WTC11 (cell line): ENCODE data around the gene BTC. TPM values are rescaled to one million over a fixed set of nuclear protein-coding genes. Genes with fewer than 3 reads are reported as not detected.

Experiments used
- ATAC-seq: fragments of 200-7000 bp; cut with Tn5 transposase; 2 replicates; pipeline ENCODE4 v1.10.0; 2021; ENCODE audit warnings: mild to moderate bottlenecking, moderate library complexity
- CTCF ChIA-PET: fragments of 300-600 bp; sonication (Branson Sonifier 250); formaldehyde crosslinking; loops from one replicate; lab custom pipeline; 2021; ENCODE audit warnings: antibody characterized with exemption; lab: Charles Lee
- POLR2A ChIA-PET: fragments of 350-600 bp; sonication (Branson Sonifier 250); formaldehyde crosslinking; loops from one replicate; lab custom pipeline; 2021; ENCODE audit warnings: antibody characterized with exemption; lab: Charles Lee
- DNase-seq: peaks from one replicate; pipeline ENCODE4 v3.0.0; 2021; ENCODE audit warnings: low spot score
- H3K27ac Mint-ChIP-seq: 2 replicates; pipeline ENCODE4 v1.8.0; 2021; ENCODE audit warnings: mixed read lengths
- H3K27me3 Mint-ChIP-seq: 2 replicates; pipeline ENCODE4 v1.8.0; 2021; ENCODE audit warnings: low read depth, mild to moderate bottlenecking, moderate library complexity, mixed read lengths
- H3K36me3 Mint-ChIP-seq: 2 replicates; pipeline ENCODE4 v1.8.0; 2021; ENCODE audit warnings: mixed read lengths
- H3K4me1 Mint-ChIP-seq: 2 replicates; pipeline ENCODE4 v1.8.0; 2022; ENCODE audit warnings: mixed read lengths
- H3K4me3 Mint-ChIP-seq: 2 replicates; pipeline ENCODE4 v1.8.0; 2021; ENCODE audit warnings: mild to moderate bottlenecking, moderate library complexity, mixed read lengths
- H3K9me3 Mint-ChIP-seq: 2 replicates; pipeline ENCODE4 v1.8.0; 2021; ENCODE audit warnings: mixed read lengths
- CREM ChIP-seq: sonication (generic); formaldehyde crosslinking; IDR thresholded peaks from 2 replicates; pipeline ENCODE4 v1.8.1; 2022; ENCODE audit warnings: mild to moderate bottlenecking, missing genetic modification reagents, moderate library complexity
- FOXK1 ChIP-seq: sonication (generic); formaldehyde crosslinking; IDR thresholded peaks from 2 replicates; pipeline ENCODE4 v1.8.0; 2022; ENCODE audit warnings: mild to moderate bottlenecking, moderate library complexity, missing genetic modification reagents
- FOXP1 ChIP-seq: sonication (generic); formaldehyde crosslinking; IDR thresholded peaks from 2 replicates; pipeline ENCODE4 v1.8.0; 2022; ENCODE audit warnings: missing genetic modification reagents, mild to moderate bottlenecking, moderate library complexity, borderline replicate concordance
- GTF2I ChIP-seq: fragments of 250-450 bp; sonication (Bioruptor Pico); conservative IDR thresholded peaks from 2 replicates; pipeline ENCODE4 v1.4.0; 2021; ENCODE audit warnings: mild to moderate bottlenecking
- JAZF1 ChIP-seq: fragments of 250-450 bp; sonication (Bioruptor Pico); IDR thresholded peaks from 2 replicates; pipeline ENCODE4 v1.9.0; 2021; ENCODE audit warnings: moderate library complexity, mild to moderate bottlenecking, inconsistent platforms
- MYBL2 ChIP-seq: sonication (generic); formaldehyde crosslinking; IDR thresholded peaks from 2 replicates; pipeline ENCODE4 v1.8.1; 2023; ENCODE audit warnings: mild to moderate bottlenecking, moderate library complexity, missing genetic modification reagents
- NFYB ChIP-seq: sonication (generic); formaldehyde crosslinking; conservative IDR thresholded peaks from 2 replicates; pipeline ENCODE4 v1.8.0; 2022; ENCODE audit warnings: low read depth, missing genetic modification reagents
- NR3C1 ChIP-seq: sonication (generic); formaldehyde crosslinking; conservative IDR thresholded peaks from 2 replicates; pipeline ENCODE4 v1.8.1; 2023; ENCODE audit warnings: low read depth, mild to moderate bottlenecking, missing genetic modification reagents
- SMAD3 ChIP-seq: sonication (generic); formaldehyde crosslinking; IDR thresholded peaks from 2 replicates; pipeline ENCODE4 v1.8.0; 2022; ENCODE audit warnings: missing genetic modification reagents, mild to moderate bottlenecking, borderline replicate concordance
- ZNF121 ChIP-seq: sonication (generic); formaldehyde crosslinking; IDR thresholded peaks from 2 replicates; pipeline ENCODE4 v1.8.0; 2023; ENCODE audit warnings: missing genetic modification reagents
- ZNF416 ChIP-seq: fragments of 250-450 bp; sonication (Bioruptor Pico); IDR thresholded peaks from 2 replicates; pipeline ENCODE4 v1.9.0; 2021; ENCODE audit warnings: mild to moderate bottlenecking, inconsistent platforms
- total RNA-seq: library from RNA; stranded (reverse); gene quantifications from 3 replicates; pipeline ENCODE4 v1.2.3, GENCODE V29; 2021
- TF ChIP-seq, protein P1 (sequence below): sonication (generic); formaldehyde crosslinking; conservative IDR thresholded peaks from 2 replicates; pipeline ENCODE4 v1.8.1; 2023; ENCODE audit warnings: mild to moderate bottlenecking, low read depth, missing genetic modification reagents, moderate library complexity
- TF ChIP-seq, protein P2 (sequence below): fragments of 250-450 bp; sonication (Bioruptor Pico); IDR thresholded peaks from 2 replicates; pipeline ENCODE4 v1.9.0; 2021; ENCODE audit warnings: mild to moderate bottlenecking, borderline replicate concordance
- TF ChIP-seq, protein P3 (sequence below): sonication (generic); formaldehyde crosslinking; IDR thresholded peaks from 2 replicates; pipeline ENCODE4 v1.8.1; 2022; ENCODE audit warnings: mild to moderate bottlenecking, moderate library complexity, missing genetic modification reagents
- TF ChIP-seq, protein P4 (sequence below): sonication (generic); formaldehyde crosslinking; IDR thresholded peaks from 2 replicates; pipeline ENCODE4 v1.8.1; 2022; ENCODE audit warnings: low read depth, missing genetic modification reagents, borderline replicate concordance
- TF ChIP-seq, protein P5 (sequence below): fragments of 200-600 bp; IDR thresholded peaks from 2 replicates; pipeline ENCODE4 v1.8.0; 2022; ENCODE audit warnings: antibody characterized with exemption

Gene BTC
- total RNA-seq, 1 experiment from 2014 or later: 0.07 TPM

DNA sequence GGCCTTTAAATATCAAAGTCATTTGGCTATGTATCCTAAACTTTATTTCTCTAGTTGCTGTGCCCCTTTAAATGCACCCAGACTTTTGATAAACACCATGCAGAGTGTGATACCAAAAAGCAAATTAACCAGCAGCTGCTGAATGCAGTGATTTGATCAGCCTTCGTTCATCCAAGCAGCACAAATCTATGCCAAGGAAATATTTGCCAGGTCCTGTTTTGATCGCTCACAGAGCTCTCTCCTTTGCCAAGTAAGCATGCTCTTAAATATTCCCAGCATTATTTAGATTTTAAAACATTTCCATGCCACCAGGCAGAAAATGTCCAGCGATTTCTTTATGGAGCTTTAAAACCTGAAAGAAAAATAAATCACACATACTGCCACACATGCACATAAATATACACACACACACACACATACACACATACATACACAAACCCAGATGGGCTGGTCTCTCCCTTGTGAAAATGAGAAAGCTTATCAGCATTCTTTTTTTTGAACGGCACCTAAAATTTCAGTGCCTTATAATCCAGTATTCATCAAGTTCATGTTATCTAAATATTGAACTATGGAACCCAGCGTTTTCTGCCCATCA, 35.7 kb downstream of the BTC start:
- H3K36me3 Mint-ChIP-seq: no peaks in the 10 kb centered on the region

DNA sequence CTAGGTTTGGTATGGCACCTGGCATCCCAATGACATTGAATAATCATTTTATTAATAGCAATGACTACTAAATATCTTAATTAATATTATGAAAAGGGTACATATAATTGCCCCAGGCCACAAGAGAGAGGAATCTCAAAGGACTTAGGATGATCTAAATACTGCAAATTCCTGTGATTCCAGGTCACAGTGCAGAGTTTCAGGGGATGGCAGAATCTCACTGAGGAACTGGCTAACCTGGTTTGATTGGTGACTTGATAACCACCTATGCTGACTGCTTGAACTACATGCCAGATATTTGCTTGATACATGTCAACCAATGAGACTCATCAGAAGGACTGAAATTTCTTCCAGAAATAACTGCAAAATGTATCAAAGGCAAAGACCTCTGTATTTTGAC, 37.2 kb downstream of the BTC start:
- ATAC-seq (no peak; the same call in 1 of the 2 replicates), DNase-seq (no peak)
- ChIA-PET CTCF (interaction anchor here (1.0 kb wide), 1 partner anchor 37 kb away, joined by 4 read pairs; the partner anchor contains the start of gene BTC), POLR2A (interaction anchor here (0.6 kb wide), 1 partner anchor 804 kb away, joined by 5 read pairs; no protein-coding TSS in a partner anchor)
- no peaks in the 10 kb centered on the region for H3K36me3 Mint-ChIP-seq
- H3K9me3 Mint-ChIP-seq: no peaks in the 10 kb centered on the region
- H3K27ac Mint-ChIP-seq: no peak overlapping the region
- no peak overlapping the region for H3K4me3 Mint-ChIP-seq
- H3K27me3 Mint-ChIP-seq: no peaks in the 10 kb centered on the region
- H3K4me1 Mint-ChIP-seq: no peaks in the 10 kb centered on the region; the same call in 1 of the 2 replicates
- TF ChIP-seq ZNF121 (CRISPR knock-in tag): no peak
- no peak for TF ChIP-seq MYBL2
- no peak for TF ChIP-seq FOXP1
- TF ChIP-seq, protein P1, sequence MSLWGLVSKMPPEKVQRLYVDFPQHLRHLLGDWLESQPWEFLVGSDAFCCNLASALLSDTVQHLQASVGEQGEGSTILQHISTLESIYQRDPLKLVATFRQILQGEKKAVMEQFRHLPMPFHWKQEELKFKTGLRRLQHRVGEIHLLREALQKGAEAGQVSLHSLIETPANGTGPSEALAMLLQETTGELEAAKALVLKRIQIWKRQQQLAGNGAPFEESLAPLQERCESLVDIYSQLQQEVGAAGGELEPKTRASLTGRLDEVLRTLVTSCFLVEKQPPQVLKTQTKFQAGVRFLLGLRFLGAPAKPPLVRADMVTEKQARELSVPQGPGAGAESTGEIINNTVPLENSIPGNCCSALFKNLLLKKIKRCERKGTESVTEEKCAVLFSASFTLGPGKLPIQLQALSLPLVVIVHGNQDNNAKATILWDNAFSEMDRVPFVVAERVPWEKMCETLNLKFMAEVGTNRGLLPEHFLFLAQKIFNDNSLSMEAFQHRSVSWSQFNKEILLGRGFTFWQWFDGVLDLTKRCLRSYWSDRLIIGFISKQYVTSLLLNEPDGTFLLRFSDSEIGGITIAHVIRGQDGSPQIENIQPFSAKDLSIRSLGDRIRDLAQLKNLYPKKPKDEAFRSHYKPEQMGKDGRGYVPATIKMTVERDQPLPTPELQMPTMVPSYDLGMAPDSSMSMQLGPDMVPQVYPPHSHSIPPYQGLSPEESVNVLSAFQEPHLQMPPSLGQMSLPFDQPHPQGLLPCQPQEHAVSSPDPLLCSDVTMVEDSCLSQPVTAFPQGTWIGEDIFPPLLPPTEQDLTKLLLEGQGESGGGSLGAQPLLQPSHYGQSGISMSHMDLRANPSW: no peak
- TF ChIP-seq, protein P2, sequence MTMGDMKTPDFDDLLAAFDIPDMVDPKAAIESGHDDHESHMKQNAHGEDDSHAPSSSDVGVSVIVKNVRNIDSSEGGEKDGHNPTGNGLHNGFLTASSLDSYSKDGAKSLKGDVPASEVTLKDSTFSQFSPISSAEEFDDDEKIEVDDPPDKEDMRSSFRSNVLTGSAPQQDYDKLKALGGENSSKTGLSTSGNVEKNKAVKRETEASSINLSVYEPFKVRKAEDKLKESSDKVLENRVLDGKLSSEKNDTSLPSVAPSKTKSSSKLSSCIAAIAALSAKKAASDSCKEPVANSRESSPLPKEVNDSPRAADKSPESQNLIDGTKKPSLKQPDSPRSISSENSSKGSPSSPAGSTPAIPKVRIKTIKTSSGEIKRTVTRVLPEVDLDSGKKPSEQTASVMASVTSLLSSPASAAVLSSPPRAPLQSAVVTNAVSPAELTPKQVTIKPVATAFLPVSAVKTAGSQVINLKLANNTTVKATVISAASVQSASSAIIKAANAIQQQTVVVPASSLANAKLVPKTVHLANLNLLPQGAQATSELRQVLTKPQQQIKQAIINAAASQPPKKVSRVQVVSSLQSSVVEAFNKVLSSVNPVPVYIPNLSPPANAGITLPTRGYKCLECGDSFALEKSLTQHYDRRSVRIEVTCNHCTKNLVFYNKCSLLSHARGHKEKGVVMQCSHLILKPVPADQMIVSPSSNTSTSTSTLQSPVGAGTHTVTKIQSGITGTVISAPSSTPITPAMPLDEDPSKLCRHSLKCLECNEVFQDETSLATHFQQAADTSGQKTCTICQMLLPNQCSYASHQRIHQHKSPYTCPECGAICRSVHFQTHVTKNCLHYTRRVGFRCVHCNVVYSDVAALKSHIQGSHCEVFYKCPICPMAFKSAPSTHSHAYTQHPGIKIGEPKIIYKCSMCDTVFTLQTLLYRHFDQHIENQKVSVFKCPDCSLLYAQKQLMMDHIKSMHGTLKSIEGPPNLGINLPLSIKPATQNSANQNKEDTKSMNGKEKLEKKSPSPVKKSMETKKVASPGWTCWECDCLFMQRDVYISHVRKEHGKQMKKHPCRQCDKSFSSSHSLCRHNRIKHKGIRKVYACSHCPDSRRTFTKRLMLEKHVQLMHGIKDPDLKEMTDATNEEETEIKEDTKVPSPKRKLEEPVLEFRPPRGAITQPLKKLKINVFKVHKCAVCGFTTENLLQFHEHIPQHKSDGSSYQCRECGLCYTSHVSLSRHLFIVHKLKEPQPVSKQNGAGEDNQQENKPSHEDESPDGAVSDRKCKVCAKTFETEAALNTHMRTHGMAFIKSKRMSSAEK (CRISPR knock-in tag): no peak
- no peak for TF ChIP-seq NR3C1 (CRISPR knock-in tag)
- TF ChIP-seq, protein P3, sequence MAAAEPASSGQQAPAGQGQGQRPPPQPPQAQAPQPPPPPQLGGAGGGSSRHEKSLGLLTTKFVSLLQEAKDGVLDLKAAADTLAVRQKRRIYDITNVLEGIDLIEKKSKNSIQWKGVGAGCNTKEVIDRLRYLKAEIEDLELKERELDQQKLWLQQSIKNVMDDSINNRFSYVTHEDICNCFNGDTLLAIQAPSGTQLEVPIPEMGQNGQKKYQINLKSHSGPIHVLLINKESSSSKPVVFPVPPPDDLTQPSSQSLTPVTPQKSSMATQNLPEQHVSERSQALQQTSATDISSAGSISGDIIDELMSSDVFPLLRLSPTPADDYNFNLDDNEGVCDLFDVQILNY: no peak
- TF ChIP-seq, protein P4, sequence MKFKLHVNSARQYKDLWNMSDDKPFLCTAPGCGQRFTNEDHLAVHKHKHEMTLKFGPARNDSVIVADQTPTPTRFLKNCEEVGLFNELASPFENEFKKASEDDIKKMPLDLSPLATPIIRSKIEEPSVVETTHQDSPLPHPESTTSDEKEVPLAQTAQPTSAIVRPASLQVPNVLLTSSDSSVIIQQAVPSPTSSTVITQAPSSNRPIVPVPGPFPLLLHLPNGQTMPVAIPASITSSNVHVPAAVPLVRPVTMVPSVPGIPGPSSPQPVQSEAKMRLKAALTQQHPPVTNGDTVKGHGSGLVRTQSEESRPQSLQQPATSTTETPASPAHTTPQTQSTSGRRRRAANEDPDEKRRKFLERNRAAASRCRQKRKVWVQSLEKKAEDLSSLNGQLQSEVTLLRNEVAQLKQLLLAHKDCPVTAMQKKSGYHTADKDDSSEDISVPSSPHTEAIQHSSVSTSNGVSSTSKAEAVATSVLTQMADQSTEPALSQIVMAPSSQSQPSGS: no peak
- no peak for TF ChIP-seq SMAD3 (CRISPR knock-in tag)

More for the DNA sequence above, 35.7 kb downstream of the BTC start:
- no peak overlapping the region for H3K27ac Mint-ChIP-seq
- ChIA-PET POLR2A (no interaction called here), CTCF (interaction anchor here (1.5 kb wide), 1 partner anchor 176 kb away, joined by 5 read pairs; no protein-coding TSS in a partner anchor)
- H3K4me3 Mint-ChIP-seq: no peak overlapping the region
- no peak for DNase-seq
- TF ChIP-seq NR3C1 (CRISPR knock-in tag): no peak
- TF ChIP-seq CREM (CRISPR knock-in tag): no peak
- no peak for TF ChIP-seq FOXK1 (CRISPR knock-in tag)
- TF ChIP-seq JAZF1 (CRISPR knock-in tag): no peak
- TF ChIP-seq NFYB (CRISPR knock-in tag): no peak
- no peak for TF ChIP-seq GTF2I (CRISPR knock-in tag)
- no peak for TF ChIP-seq ZNF416 (CRISPR knock-in tag)
- TF ChIP-seq, protein P5, sequence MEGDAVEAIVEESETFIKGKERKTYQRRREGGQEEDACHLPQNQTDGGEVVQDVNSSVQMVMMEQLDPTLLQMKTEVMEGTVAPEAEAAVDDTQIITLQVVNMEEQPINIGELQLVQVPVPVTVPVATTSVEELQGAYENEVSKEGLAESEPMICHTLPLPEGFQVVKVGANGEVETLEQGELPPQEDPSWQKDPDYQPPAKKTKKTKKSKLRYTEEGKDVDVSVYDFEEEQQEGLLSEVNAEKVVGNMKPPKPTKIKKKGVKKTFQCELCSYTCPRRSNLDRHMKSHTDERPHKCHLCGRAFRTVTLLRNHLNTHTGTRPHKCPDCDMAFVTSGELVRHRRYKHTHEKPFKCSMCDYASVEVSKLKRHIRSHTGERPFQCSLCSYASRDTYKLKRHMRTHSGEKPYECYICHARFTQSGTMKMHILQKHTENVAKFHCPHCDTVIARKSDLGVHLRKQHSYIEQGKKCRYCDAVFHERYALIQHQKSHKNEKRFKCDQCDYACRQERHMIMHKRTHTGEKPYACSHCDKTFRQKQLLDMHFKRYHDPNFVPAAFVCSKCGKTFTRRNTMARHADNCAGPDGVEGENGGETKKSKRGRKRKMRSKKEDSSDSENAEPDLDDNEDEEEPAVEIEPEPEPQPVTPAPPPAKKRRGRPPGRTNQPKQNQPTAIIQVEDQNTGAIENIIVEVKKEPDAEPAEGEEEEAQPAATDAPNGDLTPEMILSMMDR: no peak
- TF ChIP-seq, all 79 proteins: peak for 0
- Mint-ChIP-seq H3K4me1 (no peaks in the 10 kb centered on the region; the same call in 1 of the 2 replicates), H3K9me3 (no peaks in the 10 kb centered on the region), H3K27me3 (no peaks in the 10 kb centered on the region)
- ATAC-seq: no peak
